Measurements from ENCODE around the gene PABPC4L. TPM values are rescaled to one million over a fixed set of nuclear protein-coding genes. Genes with fewer than 3 reads are reported as not detected.
"Not testable (repeated sequence)": the region's sequence is repeated elsewhere in the genome, so short reads cannot be mapped to it uniquely, and the experiment has no call there.

Gene PABPC4L
- total and polyA plus RNA-seq, 2 of the 13 experiments (the other 11 are each of a cell fraction or from before 2014, with no cell fraction given): not detected

DNA sequence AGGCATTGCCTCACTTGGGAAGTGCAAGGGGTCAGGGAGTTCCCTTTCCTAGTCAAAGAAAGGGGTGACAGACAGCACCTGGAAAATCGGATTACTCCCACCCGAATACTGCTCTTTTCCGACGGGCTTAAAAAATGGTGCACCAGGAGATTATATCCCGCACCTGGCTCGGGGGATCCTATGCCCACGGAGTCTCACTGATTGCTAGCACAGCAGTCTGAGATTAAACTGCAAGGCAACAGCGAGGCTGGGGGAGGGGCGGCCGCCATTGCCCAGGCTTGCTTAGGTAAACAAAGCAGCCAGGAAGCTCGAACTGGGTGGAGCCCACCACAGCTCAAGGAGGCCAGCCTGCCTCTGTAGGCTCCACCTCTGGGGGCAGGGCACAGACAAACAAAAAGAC is 6.4 kb upstream of the PABPC4L start:
- in situ Hi-C loops (cut with HindIII; ENCODE audit: extremely low pct_ligation_motif_present, low pct_unique_long_range_greater_than_20kb); BruUV-seq (replicated peaks); FAIRE-seq: not testable (repeated sequence)

DNA sequence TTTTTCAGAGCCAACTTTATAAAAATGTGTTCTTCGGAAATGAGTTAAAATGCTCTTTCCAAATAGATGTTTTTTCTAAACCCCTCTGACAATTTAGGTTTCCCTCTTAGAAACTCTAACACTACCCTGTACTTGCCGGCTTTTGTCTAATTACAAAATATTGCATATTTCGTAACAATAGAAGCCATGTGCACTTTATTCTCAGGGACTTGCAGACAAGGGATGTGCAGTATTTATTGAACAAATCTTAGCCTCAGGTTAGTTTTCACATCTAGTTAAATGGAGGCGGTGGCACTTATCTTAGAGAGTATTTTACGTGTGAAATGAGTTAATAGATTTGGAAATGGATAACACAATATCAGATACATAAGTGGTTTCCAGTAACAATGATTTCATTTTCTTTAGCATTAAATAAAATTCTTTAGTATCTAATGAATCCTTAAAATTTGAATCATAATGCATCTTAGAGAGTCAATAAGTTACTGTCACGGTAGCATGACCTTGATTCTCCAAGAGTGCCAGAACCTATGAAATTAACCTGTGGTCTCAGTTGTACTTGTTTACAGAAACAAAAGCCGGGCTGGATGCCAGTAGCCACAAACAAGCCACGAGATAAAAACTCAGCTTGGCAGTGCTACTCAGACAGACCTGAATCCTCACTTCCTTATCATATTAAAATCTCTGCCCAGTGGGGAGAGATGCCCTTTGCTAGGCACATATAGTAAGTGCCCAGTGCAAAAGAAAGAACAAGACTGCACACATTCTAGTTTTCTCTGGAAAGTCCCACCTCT is 772 bp upstream of the PABPC4L start:
- Histone ChIP-seq H2AFZ (ENCODE audit: low read length) (no peak overlapping the region), H4K20me1 (ENCODE audit: insufficient read depth, low read length) (no peaks in the 10 kb centered on the region), H3K79me2 (ENCODE audit: insufficient read depth, low read length) (no peaks in the 10 kb centered on the region), H3K9me3 (ENCODE audit: low read length) (peaks cover 2% of the 10 kb centered on the region; the same call in 1 of the 2 replicates), H3K36me3 (replicated peaks in 1 of 2; ENCODE audit: control insufficient read depth in 1 of 2, insufficient read depth in 2 of 2, low read length in 2 of 2) (no peaks in the 10 kb centered on the region), H3K4me3 (replicated peaks in 1 of 3; ENCODE audit: insufficient read depth in 1 of 3, low read depth in 2 of 3, low read length in 3 of 3) (no peak overlapping the region), H3K4me1 (ENCODE audit: insufficient read depth, low read length) (no peaks in the 10 kb centered on the region), H3K27ac (ENCODE audit: extremely low read length, insufficient read depth, low read length) (no peak overlapping the region), H3K4me2 (ENCODE audit: low read depth, low read length) (no peak overlapping the region), H3K9ac (ENCODE audit: insufficient read depth, low read depth, low read length) (no peak overlapping the region), H3K27me3 (ENCODE audit: control insufficient read depth in 1 of 2, insufficient read depth in 2 of 2, low read length in 2 of 2) (0 out of 5 replicates have a peak, but pooled peaks cover 0 to 6% of the 10 kb centered on the region in 2 experiments)
- FAIRE-seq (no peak), ATAC-seq (no peak), DNase-seq (ENCODE audit: low spot score) (no peak)
- CTCF ChIA-PET (ENCODE audit: low intra/inter-chr PET ratio, low total read pairs): no interaction called here
- POLR2A ChIA-PET: no interaction called here
- BruUV-seq (replicated peaks): no TSS peak
- intact Hi-C loops (cut with micrococcal nuclease; ENCODE audit: unreplicated experiment) (no loop called here), in situ Hi-C loops (cut with HindIII; ENCODE audit: extremely low pct_ligation_motif_present, low pct_unique_long_range_greater_than_20kb) (no loop called here)
- 12% methylated on average over 8 of the region's 8 CpGs for WGBS (ENCODE audit: low lambda C conversion rate)
- TF ChIP-seq SOX6 (IDR thresholded peaks at IDR 0.05) (no peak), SOX6 (CRISPR knock-in tag; IDR thresholded peaks at IDR 0.05) (no peak), ZNF235 (CRISPR knock-in tag; IDR thresholded peaks at IDR 0.05; ENCODE audit: borderline replicate concordance) (no peak), ZBTB3 (CRISPR knock-in tag; IDR thresholded peaks at IDR 0.05; ENCODE audit: borderline replicate concordance, low read depth) (no peak), KAT8 (CRISPR knock-in tag; IDR thresholded peaks at IDR 0.05) (no peak), MYC (CRISPR knock-in tag; IDR thresholded peaks at IDR 0.05; ENCODE audit: borderline replicate concordance) (no peak), CHD2 (IDR thresholded peaks at IDR 0.05; ENCODE audit: low read depth, low read length) (no peak), ZEB1 (IDR thresholded peaks at IDR 0.05; ENCODE audit: insufficient replicate concordance, low read depth) (no peak), CAMTA2 (CRISPR knock-in tag; IDR thresholded peaks at IDR 0.05; ENCODE audit: borderline replicate concordance) (no peak), REXO4 (CRISPR knock-in tag; IDR thresholded peaks at IDR 0.05; ENCODE audit: borderline replicate concordance) (no peak), ZNF136 (CRISPR knock-in tag; IDR thresholded peaks at IDR 0.05; ENCODE audit: low read depth) (no peak), NFATC3 (CRISPR knock-in tag; IDR thresholded peaks at IDR 0.05) (no peak), HMG20B (CRISPR knock-in tag; conservative IDR thresholded peaks at IDR 0.05) (no peak)

More for the DNA sequence above, 6.4 kb upstream of the PABPC4L start:
- DNase-seq (ENCODE audit: low spot score); H3K79me2 ChIP-seq (ENCODE audit: insufficient read depth, low read length); H3K27me3 ChIP-seq (ENCODE audit: control insufficient read depth in 1 of 2, insufficient read depth in 2 of 2, low read length in 2 of 2); H3K9ac ChIP-seq (ENCODE audit: insufficient read depth, low read depth, low read length); ATAC-seq; H4K20me1 ChIP-seq (ENCODE audit: insufficient read depth, low read length); H3K4me3 ChIP-seq (replicated peaks in 1 of 3; ENCODE audit: insufficient read depth in 1 of 3, low read depth in 2 of 3, low read length in 3 of 3); H3K27ac ChIP-seq (ENCODE audit: extremely low read length, insufficient read depth, low read length); H3K9me3 ChIP-seq (ENCODE audit: low read length); H3K4me2 ChIP-seq (ENCODE audit: low read depth, low read length); H3K4me1 ChIP-seq (ENCODE audit: insufficient read depth, low read length); H2AFZ ChIP-seq (ENCODE audit: low read length); POLR2A ChIA-PET; intact Hi-C loops (cut with micrococcal nuclease; ENCODE audit: unreplicated experiment); H3K36me3 ChIP-seq (replicated peaks in 1 of 2; ENCODE audit: control insufficient read depth in 1 of 2, insufficient read depth in 2 of 2, low read length in 2 of 2); CTCF ChIA-PET (ENCODE audit: low intra/inter-chr PET ratio, low total read pairs): not testable (repeated sequence)
- WGBS (ENCODE audit: low lambda C conversion rate): 85% methylated on average over 5 of the region's 11 CpGs
- TF ChIP-seq, protein P1, sequence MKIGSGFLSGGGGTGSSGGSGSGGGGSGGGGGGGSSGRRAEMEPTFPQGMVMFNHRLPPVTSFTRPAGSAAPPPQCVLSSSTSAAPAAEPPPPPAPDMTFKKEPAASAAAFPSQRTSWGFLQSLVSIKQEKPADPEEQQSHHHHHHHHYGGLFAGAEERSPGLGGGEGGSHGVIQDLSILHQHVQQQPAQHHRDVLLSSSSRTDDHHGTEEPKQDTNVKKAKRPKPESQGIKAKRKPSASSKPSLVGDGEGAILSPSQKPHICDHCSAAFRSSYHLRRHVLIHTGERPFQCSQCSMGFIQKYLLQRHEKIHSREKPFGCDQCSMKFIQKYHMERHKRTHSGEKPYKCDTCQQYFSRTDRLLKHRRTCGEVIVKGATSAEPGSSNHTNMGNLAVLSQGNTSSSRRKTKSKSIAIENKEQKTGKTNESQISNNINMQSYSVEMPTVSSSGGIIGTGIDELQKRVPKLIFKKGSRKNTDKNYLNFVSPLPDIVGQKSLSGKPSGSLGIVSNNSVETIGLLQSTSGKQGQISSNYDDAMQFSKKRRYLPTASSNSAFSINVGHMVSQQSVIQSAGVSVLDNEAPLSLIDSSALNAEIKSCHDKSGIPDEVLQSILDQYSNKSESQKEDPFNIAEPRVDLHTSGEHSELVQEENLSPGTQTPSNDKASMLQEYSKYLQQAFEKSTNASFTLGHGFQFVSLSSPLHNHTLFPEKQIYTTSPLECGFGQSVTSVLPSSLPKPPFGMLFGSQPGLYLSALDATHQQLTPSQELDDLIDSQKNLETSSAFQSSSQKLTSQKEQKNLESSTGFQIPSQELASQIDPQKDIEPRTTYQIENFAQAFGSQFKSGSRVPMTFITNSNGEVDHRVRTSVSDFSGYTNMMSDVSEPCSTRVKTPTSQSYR (CRISPR knock-in tag; IDR thresholded peaks at IDR 0.05; ENCODE audit: borderline replicate concordance): peak; percentile 41; the same call in 1 of the 2 replicates

Measured in HepG2 (cell line).